HG03439 (cell line): ENCODE data around the gene LRIT2.

Experiments used
- ATAC-seq: cut with Tn5 transposase; IDR thresholded peaks from one replicate; pipeline ENCODE4 v1.9.1; 2021; ENCODE audit warnings: mild to moderate bottlenecking, moderate library complexity; ENCODE audit not compliant: unreplicated experiment

LRIT2 gene

DNA sequence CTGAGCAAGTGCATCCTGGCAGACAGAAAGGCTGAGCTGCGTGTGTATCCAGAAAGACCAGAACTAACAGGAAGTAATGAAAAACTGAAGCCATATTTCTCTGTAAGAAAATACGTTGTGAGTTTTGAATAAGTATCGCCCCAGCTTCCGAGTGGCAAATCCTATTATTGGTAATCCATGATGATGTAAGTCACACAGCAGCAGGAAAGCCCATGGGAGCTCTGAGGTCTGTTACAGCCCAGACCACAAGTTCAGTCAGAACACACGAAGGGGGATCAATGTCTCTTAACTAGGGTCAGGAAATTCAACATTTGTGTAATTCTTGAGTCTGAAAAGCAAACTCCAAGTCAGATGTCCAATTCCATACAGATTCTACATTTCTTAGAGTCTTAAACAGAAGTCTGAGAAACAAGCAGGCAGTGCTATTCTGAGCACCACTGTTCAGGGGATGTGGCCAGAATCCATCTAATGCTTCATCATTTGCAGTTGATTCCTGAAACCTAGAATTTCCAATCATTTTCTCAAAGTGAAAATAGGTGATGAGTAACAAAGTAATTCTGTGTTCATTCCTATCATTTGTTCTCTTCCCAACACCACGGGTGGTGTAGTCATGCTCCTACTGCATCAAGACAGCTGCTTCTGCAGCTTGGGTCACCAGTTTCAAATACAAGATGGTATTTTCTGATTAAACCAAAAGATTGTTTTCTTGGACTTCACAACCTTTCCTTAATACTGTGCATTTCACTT, at the start of gene LRIT2:
Gene LRIT2, minus strand, starts transcription at position 118 of the 747 bp plus-strand sequence. Its CDS starts 24 bp downstream, at position 94.
- no peak for ATAC-seq

DNA sequence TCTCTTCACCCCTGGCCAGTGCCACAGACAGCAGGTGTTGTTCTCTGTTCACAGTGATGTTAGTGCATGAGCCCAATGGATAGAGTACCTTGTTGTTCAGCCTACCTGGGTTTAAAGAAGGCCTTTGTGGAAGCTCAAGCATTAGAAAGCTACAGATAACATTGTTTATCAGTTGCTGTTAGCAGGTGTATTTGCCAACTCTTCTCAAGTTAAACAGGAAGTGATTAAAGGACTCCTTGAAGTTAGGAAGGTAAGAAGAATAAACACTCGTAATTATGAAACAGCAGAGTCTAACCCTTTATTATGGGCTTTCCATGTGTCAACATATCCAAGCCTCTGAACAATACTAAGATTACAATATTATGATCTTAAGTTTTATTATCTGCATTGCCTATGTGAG, 45.4 kb upstream of the LRIT2 start:
- ATAC-seq: no peak

DNA sequence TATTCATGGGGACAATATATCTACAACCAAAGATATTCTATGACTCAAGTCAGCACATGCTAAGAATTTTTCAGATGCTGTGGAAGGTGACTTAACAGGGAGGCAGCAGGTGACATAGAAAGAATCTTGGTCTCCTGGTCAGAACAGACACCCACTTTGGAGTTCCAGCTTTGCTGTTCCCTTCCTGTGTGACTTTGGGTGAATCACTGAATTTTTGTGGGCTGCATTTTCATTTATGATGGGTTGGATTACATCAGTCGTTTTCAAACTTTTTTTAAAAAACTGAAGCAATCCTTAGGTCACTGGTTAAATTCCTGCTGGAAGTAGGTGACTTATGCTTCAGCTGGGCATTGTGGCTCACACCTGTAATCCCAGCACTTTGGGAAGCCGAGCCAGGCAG, 44.4 kb upstream of the LRIT2 start:
- ATAC-seq: no peak

DNA sequence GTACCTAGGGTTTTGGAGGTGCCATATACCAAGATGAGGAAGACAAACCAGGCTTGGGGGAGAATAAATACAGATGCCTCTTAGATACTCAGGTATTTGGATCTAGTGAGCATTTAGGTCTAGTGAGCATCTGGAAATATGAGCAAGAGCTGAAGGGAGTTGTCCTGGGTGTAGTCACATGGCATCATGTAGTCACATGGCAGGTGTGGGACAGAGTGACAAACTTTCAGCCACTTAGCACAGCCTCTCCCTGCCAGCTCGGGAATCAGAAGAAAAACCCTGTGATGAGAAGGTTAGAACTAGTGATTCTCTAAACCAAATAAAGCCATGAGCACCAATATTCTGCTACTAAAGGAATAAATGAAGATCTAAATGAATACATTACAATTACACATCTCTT, 43.8 kb upstream of the LRIT2 start:
- ATAC-seq: no peak

DNA sequence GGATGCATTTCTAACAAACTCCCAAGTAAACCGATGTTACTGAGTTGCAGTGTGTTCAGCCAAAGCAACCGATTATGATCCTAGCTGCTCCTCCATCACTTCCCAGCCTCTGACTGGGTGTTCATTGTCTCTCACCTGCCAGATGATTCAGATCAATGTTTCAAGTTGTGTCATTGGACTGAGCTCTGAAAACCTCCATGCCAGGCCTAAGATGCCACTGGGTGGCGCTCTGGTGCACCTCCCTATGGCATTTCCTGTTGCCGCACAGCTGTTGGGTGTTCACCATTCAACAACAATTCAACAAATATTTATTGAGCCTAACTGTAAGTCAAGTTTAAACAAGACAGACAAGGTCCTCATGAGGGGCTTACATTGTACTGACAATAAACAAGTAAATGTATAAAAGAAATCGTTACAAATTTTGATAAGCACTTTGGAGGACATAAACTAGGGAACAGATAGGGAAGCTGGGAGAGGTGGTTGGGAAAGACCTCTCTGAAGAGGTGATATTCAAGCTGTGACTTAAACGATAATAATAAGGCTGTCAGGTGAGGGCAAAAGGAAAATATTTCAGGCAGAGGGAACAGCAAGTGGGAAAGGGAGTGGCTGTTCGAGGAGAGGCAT, 42.3 kb upstream of the LRIT2 start:
- peak; percentile 58 for ATAC-seq

DNA sequence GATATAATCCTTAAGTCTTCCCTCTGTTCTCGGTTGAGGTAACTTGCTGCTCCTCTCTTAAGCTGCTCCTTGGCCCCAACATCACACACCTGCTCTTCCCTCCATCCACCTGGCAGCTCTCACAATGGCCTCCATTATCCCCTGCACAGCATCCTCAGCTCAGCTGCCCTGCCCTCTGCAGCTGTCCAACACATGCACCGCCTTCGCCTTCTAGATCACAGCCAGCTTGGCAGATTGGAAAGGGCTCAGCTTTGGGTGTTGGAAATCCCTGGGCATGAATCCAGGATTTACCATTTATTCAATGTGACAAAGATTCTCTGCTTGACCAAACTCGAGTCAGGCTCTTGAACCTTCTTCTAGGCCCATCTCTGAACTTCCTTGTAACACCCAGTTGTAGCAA, 40.1 kb upstream of the LRIT2 start:
- ATAC-seq: no peak

- ATAC-seq: peak; percentile 80
Observed at GRCh38 chr10:84264611-84265141, 39.3 kb upstream of the LRIT2 start.

- ATAC-seq: no peak
Observed at GRCh38 chr10:84263716-84264115, 38.4 kb upstream of the LRIT2 start.

GRCh38 chr10:84262190-84262956, 37.0 kb upstream of the LRIT2 start:
- ATAC-seq: no peak

- no peak for ATAC-seq
Observed at GRCh38 chr10:84261236-84261915, 36.0 kb upstream of the LRIT2 start.

- ATAC-seq: no peak
Observed at GRCh38 chr10:84258034-84258695, 32.8 kb upstream of the LRIT2 start.

DNA sequence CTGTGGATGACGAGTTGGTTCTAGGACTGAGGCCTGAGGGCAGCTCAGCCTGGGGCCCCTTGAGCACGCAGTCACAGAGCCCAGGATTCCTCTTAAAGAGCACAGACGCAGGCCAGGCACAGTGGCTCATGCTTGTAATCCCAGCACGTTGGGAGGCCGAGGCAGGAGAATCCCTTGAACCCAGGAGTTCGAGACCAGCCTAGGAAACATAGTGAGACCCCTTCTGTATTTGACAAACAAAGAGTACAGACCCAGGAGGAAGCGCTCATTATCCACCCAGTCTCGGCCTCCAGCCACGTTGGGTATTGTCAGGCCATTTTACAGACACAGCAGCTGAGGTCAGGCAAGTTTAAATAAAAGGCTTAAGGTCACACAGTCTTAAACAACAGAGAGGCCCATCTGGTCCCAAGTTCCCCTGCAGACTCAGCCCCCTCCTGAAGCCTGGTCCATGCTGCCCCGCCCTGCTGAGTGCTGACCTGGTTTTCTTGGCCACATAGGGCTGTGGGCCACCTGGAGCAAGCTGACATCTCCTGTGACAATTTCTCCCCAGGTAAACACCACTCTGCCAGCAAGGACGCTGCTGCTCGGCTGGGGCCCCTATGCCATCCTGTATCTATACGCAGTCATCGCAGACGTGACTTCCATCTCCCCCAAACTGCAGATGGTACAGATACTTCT, 32.1 kb upstream of the LRIT2 start:
- no peak for ATAC-seq

DNA sequence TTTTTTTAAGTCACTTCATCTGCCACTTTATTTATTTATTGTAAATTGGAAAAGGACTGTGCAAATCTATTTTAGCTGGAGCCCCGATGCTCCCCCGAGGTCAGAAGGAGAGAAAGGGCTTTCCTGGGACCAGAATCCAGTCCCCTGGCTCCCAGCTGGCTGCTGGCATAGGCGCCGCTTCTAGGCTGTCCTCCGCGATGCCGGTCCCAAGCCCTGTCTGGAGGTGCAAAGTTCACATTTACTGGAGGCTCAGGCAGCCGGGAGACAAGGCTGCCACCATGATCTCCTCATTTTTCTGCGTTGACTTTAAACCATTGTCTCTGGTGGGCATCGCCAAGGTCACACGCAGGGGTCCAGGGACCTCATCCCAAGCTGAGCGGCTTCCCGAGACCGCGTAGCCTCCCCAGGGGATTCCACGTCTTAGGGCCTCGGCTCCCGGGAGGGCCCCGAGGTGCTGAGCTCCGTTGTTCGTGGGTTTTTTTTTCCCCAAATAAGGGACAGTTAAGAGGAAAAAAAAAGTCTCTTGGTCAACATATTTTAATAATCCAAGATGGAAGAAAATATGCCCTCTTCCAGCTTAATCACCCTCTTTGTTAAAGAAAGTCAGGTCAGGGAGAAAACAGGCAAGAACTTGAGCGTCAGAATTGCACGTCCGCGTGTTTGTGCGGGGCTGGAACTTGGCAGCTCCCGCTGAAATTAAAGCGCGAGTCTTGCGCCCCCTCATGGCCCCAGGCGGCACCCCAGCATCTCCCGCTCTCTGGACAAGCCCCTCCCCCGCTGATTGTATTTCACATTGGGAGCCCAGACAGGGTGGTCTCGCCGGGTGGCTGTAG, 31.4 kb upstream of the LRIT2 start:
- no peak for ATAC-seq

GRCh38 chr10:84254552-84255478, 29.5 kb upstream of the LRIT2 start:
- no peak for ATAC-seq

DNA sequence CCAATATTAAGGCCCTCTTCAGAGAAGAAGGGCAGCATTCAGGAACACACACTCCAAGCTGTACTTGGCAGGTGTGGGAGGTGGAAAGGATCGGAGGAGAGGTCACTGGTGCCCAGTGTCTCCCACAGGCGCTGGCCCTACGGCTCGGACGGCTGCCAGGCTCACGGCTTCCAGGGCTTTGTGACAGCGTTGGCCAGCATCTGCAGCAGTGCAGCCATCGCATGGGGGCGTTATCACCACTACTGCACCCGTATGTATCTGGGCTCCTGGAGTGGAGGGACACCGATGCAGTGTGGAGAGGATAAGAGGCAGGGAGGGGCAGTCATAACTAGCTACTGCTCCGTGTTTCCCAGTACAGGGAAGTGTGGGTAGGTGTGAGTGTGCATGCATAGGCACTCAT, 23.4 kb upstream of the LRIT2 start:
- no peak for ATAC-seq

DNA sequence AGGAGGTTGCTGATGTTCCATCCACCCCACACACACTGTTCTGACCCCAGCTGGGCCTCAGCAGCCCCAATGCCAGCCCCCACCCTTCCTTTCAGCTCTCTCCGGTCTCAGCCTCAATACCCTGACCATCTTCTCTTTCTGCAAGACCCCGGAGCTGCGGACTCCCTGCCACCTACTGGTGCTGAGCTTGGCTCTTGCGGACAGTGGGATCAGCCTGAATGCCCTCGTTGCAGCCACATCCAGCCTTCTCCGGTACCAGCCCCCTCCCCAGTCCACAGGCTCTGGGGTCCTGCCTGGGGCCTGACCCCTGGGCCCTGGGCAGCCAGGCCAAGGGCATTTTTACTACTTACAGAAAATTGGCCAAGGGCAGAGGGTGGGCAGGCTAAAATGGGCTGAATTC, 22.2 kb upstream of the LRIT2 start:
- no peak for ATAC-seq

DNA sequence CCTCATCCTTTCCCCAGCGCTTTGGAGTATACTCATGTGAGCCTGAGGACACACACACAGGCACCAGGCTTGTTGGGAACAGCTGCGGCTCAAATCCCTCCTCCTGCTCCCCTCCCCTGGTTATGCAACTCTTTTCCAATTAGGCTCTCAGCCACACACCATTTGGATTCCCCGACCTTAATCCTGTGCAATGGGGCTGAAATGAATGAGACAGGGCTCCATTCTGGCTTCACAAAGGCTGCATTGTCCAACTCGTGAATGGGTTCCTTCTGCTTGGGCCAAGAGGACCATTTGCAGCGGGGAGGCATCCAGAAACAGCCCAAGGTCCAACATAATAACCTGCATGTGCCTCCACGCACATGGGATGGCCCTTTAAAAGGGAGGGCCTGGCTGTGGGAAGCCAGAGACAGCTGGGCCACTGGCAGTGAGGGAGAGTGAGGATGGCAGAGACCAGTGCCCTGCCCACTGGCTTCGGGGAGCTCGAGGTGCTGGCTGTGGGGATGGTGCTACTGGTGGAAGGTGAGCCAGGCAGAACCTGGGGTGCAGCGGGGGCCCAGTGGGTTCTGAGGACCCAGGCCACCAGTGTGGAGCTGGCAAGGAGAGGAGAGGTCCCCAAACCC, 19.4 kb upstream of the LRIT2 start, which contains the start of gene RGR:
Gene RGR, plus strand, starts transcription at position 403 of the 620 bp plus-strand sequence. Its CDS starts 38 bp downstream, at position 441.
- no peak for ATAC-seq
